IPS-15b (cell line): ENCODE results near the gene TAGLN.
"Not testable (repeated sequence)": the region's sequence is repeated elsewhere in the genome, so short reads cannot be mapped to it uniquely, and the experiment has no call there.

Source experiments
- H3K27me3 ChIP-seq: one replicate; pipeline ENCODE4 v1.6.1; 2013; ENCODE audit warnings: low read length; ENCODE audit not compliant: control insufficient read depth, insufficient read depth
- H3K36me3 ChIP-seq: one replicate; pipeline ENCODE4 v1.6.1; 2013; ENCODE audit warnings: low read length; ENCODE audit not compliant: control insufficient read depth, insufficient read depth
- H3K4me1 ChIP-seq: one replicate; pipeline ENCODE4 v1.6.1; 2013; ENCODE audit warnings: mild to moderate bottlenecking, low read length; ENCODE audit not compliant: control insufficient read depth, insufficient read depth
- H3K4me3 ChIP-seq: one replicate; pipeline ENCODE4 v1.5.1; 2013; ENCODE audit warnings: low read depth, low read length
- H3K9ac ChIP-seq: one replicate; pipeline ENCODE4 v1.6.1; 2013; ENCODE audit warnings: low read depth, mild to moderate bottlenecking, low read length
- H3K9me3 ChIP-seq: one replicate; pipeline ENCODE4 v1.6.1; 2013; ENCODE audit warnings: mild to moderate bottlenecking, low read length; ENCODE audit not compliant: control insufficient read depth, insufficient read depth

The TAGLN gene

GRCh38 chr11:117181586-117182550 is 17.3 kb upstream of the TAGLN start:
- Histone ChIP-seq H3K4me1 (peaks cover 5% of the 10 kb centered on the region), H3K27me3 (no peaks in the 10 kb centered on the region), H3K9ac (no peak overlapping the region), H3K4me3 (no peak overlapping the region), H3K36me3 (peaks cover 9% of the 10 kb centered on the region), H3K9me3 (no peaks in the 10 kb centered on the region)

- peaks cover 11% of the 10 kb centered on the region for H3K36me3 ChIP-seq
- H3K4me3 ChIP-seq = no peak overlapping the region
- H3K9me3 ChIP-seq = no peaks in the 10 kb centered on the region
- no peaks in the 10 kb centered on the region for H3K27me3 ChIP-seq
- no peak overlapping the region for H3K9ac ChIP-seq
- peaks cover 5% of the 10 kb centered on the region for H3K4me1 ChIP-seq
Measured at GRCh38 chr11:117182551-117182935, 16.6 kb upstream of the TAGLN start.

DNA sequence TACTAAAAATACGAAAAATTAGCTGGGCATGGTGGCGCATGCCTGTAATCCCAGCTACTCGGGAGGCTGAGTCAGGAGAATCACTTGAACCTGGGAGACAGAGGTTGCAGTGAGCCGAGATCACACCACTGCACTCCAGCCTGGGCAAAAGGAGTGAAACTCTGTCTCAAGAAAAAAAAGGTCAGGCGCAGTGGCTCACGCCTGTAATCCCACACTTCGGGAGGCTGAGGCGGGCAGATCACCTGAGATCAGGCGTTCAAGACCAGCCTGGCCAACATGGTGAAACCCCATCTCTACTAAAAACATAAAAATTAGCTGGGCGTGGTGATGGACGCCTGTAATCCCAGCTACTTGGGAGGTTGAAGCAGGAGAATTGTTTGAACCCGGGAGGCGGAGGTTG is 16.0 kb upstream of the TAGLN start:
- not testable (repeated sequence) for H3K4me1 ChIP-seq, H3K9ac ChIP-seq, H3K9me3 ChIP-seq, H3K4me3 ChIP-seq, H3K27me3 ChIP-seq
- H3K36me3 ChIP-seq = peaks cover 13% of the 10 kb centered on the region

DNA sequence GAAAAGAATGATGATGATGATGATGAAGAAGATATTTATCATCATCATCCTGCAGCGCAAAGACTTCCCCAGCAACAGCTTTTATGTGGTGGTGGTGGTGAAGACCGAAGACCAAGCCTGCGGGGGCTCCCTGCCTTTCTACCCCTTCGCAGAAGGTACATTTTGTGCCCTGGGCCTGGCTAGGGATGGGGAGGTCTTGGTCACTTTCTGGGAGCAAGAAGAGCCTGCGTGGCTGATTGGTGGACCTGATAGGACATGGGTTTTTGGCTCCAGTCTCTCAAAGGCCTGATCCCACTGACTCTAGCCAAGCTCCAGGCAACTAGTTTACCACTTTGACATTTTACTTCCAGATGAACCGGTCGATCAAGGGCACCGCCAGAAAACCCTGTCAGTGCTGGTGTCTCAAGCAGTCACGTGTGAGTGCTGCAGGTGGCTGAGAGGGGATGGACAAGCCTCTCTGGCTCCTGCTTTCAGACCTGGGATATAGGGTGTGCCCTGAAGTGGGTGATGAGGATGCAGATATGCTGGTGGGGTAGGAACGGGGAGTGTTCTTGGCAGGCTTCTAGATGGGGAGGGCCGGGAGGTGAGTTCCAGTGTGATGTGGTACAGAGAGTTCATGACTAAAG is 15.3 kb upstream of the TAGLN start:
- peaks cover 3% of the 10 kb centered on the region for H3K4me1 ChIP-seq
- no peak overlapping the region for H3K4me3 ChIP-seq
- H3K36me3 ChIP-seq = peaks cover 20% of the 10 kb centered on the region
- H3K9me3 ChIP-seq = no peaks in the 10 kb centered on the region
- H3K9ac ChIP-seq = no peak overlapping the region
- H3K27me3 ChIP-seq = no peaks in the 10 kb centered on the region

DNA sequence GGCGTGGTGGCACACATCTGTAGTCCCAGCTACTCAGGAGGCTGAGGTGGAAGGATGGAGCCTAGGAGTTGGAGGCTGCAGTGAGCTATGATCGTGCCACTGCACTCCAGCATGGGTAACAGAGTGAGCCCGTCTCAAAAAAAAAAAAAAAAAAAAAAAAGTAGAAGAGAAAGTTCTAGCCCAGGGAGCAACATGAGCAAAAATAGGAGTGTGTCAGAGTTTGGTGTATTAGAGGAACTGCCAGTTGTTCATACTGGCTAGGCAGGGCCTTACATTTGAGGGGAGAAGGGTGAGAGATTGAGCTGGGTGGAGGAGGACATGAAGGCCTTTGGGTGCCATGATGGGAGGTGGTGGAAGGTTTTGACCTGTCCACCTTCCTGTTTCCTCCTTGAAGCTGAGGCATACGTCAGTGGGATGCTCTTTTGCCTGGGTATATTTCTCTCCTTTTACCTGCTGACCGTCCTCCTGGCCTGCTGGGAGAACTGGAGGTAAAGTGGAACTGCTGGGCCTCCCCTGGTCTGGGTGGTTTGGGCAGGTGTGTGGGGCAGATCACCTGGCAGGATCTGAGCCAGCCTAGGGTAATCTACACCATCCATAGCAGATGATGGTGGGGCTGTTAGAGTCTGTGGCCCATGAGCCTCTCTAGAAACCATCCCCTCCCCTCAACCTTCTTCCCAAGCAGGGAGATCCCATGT is 13.3 kb upstream of the TAGLN start:
- H3K9me3 ChIP-seq = no peaks in the 10 kb centered on the region
- H3K4me3 ChIP-seq = no peak overlapping the region
- H3K36me3 ChIP-seq = peaks cover 36% of the 10 kb centered on the region
- H3K27me3 ChIP-seq = no peaks in the 10 kb centered on the region
- H3K4me1 ChIP-seq = no peaks in the 10 kb centered on the region
- H3K9ac ChIP-seq = no peak overlapping the region

DNA sequence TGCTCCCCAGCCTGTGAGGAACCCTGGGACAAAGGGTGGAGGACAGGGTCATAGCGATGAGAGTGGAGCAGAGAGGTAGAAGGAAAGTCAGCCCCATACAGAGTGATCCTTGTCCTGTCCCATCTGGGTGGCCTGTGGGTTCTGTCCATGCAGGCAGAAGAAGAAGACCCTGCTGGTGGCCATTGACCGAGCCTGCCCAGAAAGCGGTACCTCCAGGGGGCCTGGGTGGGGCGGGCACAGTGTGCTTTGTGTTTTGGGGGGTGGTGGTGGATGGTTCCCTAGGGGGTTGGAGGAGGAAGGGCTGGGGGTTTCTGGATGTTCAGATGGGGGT is 12.8 kb upstream of the TAGLN start:
- Histone ChIP-seq H3K9me3 (no peaks in the 10 kb centered on the region), H3K4me3 (no peak overlapping the region), H3K36me3 (peaks cover 36% of the 10 kb centered on the region), H3K4me1 (no peaks in the 10 kb centered on the region), H3K27me3 (no peaks in the 10 kb centered on the region), H3K9ac (no peak overlapping the region)

DNA sequence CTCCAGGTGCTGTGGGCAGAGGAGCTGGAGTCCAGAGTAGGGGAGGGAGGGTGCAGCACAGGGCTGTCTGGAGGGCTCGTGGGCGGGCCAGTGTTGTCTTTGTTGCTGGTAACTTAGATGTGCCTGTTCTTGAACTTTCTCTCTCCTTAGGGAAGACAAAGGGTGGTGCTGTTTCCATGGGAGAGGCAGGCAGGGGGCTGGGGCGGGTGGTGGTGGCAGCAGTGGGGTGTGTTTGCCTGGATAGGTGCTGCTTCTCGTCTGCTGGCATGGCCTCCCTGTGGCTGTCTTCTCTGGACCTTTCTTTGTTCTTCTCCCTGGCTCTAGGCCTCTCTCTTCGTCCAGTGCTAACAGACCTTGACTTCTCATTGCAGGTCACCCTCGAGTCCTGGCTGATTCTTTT is 12.2 kb upstream of the TAGLN start:
- H3K27me3 ChIP-seq = no peaks in the 10 kb centered on the region
- H3K36me3 ChIP-seq = peaks cover 39% of the 10 kb centered on the region
- no peak overlapping the region for H3K4me3 ChIP-seq
- no peaks in the 10 kb centered on the region for H3K9me3 ChIP-seq
- H3K4me1 ChIP-seq = no peaks in the 10 kb centered on the region
- no peak overlapping the region for H3K9ac ChIP-seq

GRCh38 chr11:117187428-117187798 is 11.8 kb upstream of the TAGLN start:
- H3K4me1 ChIP-seq = no peaks in the 10 kb centered on the region
- H3K4me3 ChIP-seq = no peak overlapping the region
- no peaks in the 10 kb centered on the region for H3K9me3 ChIP-seq
- no peaks in the 10 kb centered on the region for H3K27me3 ChIP-seq
- H3K36me3 ChIP-seq = peaks cover 39% of the 10 kb centered on the region
- H3K9ac ChIP-seq = no peak overlapping the region

- Histone ChIP-seq H3K4me3 (no peak overlapping the region), H3K4me1 (no peaks in the 10 kb centered on the region)
Measured at GRCh38 chr11:117187799-117188481, 11.2 kb upstream of the TAGLN start.

DNA sequence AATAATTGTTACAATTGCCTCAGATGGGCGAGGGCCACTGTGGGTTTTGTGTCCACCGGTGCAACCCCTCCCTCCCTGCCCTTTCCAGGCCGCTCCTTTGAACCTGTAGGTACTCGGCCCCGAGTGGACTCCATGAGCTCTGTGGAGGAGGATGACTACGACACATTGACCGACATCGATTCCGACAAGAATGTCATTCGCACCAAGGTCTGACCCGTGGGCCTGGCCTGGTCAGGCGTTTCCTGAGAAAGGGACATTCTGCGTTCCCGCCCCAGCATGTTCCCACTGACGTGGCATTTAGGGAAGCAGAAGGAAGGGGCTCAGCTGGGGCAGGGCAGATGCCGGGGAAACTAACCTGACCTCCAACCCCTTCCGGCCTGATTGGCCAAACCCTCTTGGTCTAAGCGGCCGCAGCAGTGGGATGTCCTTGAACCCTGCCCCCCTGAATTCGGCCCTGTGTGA is 10.5 kb upstream of the TAGLN start:
- H3K4me3 ChIP-seq = no peak overlapping the region
- H3K9me3 ChIP-seq = no peaks in the 10 kb centered on the region
- peaks cover 46% of the 10 kb centered on the region for H3K36me3 ChIP-seq
- H3K4me1 ChIP-seq = no peaks in the 10 kb centered on the region
- no peaks in the 10 kb centered on the region for H3K27me3 ChIP-seq
- no peak overlapping the region for H3K9ac ChIP-seq

More at GRCh38 chr11:117187799-117188481, 11.2 kb upstream of the TAGLN start:
- Histone ChIP-seq H3K27me3 (no peaks in the 10 kb centered on the region), H3K9me3 (no peaks in the 10 kb centered on the region), H3K9ac (no peak overlapping the region), H3K36me3 (peaks cover 44% of the 10 kb centered on the region)

DNA sequence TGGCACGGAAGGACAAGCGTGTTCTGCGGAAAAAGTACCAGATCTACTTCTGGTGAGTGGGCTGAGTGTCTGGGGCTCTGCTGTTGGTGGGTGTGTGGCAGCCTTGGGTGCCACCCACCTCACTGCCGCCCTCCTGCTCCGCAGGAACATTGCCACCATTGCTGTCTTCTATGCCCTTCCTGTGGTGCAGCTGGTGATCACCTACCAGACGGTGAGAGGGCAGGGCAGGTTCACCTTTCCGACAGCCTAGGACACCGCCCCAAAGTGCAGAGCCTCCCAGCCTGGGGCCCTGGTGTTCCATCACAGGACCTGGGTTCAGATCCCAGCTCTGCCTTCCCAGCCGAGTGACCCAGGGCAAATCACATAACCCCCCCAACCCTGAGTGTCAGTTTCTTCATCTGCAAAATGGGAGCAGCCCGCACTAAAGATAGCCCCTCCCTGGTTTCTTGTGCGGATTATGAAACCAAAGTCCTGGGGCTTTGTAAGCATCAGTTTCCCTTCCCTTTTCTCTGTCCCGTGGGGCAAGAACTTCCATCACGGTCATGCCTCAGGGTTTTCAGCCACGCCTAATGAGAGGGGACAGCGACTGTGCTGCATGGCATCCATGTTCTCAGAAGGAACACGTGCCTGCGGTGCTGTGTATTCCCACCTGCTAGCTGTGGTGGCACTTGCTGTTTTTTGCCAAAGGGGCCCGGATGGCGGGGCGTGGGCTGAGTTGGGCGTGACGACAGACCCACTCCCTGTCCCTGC is 9.8 kb upstream of the TAGLN start:
- no peaks in the 10 kb centered on the region for H3K9me3 ChIP-seq
- no peaks in the 10 kb centered on the region for H3K4me1 ChIP-seq
- H3K27me3 ChIP-seq = no peaks in the 10 kb centered on the region
- H3K4me3 ChIP-seq = no peak overlapping the region
- no peak overlapping the region for H3K9ac ChIP-seq
- H3K36me3 ChIP-seq = peaks cover 45% of the 10 kb centered on the region
